Endodermal cell (in vitro differentiated cells): ENCODE results near the gene HOPX. TPM values are rescaled to one million over a fixed set of nuclear protein-coding genes. Genes with fewer than 3 reads are reported as not detected.

ENCODE experiments used
- DNase-seq: peaks from one replicate; pipeline ENCODE4 v3.0.0-alpha.2; 2017
- H3K27ac ChIP-seq: 2 replicates; pipeline ENCODE4 v1.5.1; 2013; ENCODE audit warnings: mild to moderate bottlenecking, low read depth, low read length, moderate library complexity
- H3K27me3 ChIP-seq: 2 replicates; pipeline ENCODE4 v1.6.1; 2013; ENCODE audit warnings: mild to moderate bottlenecking, low read length, moderate library complexity; ENCODE audit not compliant: insufficient read depth, control insufficient read depth, poor library complexity, severe bottlenecking
- H3K36me3 ChIP-seq: 2 replicates; pipeline ENCODE4 v1.7.0; 2013; ENCODE audit warnings: mild to moderate bottlenecking, low read length, moderate library complexity; ENCODE audit not compliant: control insufficient read depth, insufficient read depth
- H3K4me1 ChIP-seq: one replicate; pipeline ENCODE4 v1.7.0; 2013; ENCODE audit warnings: low read length; ENCODE audit not compliant: control insufficient read depth, insufficient read depth
- H3K4me3 ChIP-seq: 2 replicates; pipeline ENCODE4 v1.5.1; 2013; ENCODE audit warnings: mild to moderate bottlenecking, low read length, moderate library complexity
- H3K9ac ChIP-seq: 2 replicates; pipeline ENCODE4 v1.6.1; 2013; ENCODE audit warnings: mild to moderate bottlenecking, low read length, moderate library complexity; ENCODE audit not compliant: poor library complexity, severe bottlenecking; ENCODE audit errors: extremely low read depth
- H3K9me3 ChIP-seq: 2 replicates; pipeline ENCODE4 v1.6.1; 2013; ENCODE audit warnings: mild to moderate bottlenecking, low read length, moderate library complexity; ENCODE audit not compliant: control insufficient read depth
- H3K27ac Mint-ChIP-seq: 2 replicates; pipeline ENCODE4 v1.8.0; 2020; ENCODE audit warnings: mixed read lengths
- H3K27me3 Mint-ChIP-seq: 2 replicates; pipeline ENCODE4 v1.8.0; 2021; ENCODE audit warnings: mild to moderate bottlenecking, mixed read lengths; ENCODE audit not compliant: insufficient read depth
- H3K36me3 Mint-ChIP-seq: 2 replicates; pipeline ENCODE4 v1.8.0; 2020; ENCODE audit warnings: low read depth, mixed read lengths
- H3K4me1 Mint-ChIP-seq: 2 replicates; pipeline ENCODE4 v1.8.0; 2020; ENCODE audit warnings: mixed read lengths
- H3K4me3 Mint-ChIP-seq: 2 replicates; pipeline ENCODE4 v1.8.0; 2020; ENCODE audit warnings: mild to moderate bottlenecking, moderate library complexity, mixed read lengths
- H3K9me3 Mint-ChIP-seq: 2 replicates; pipeline ENCODE4 v1.8.0; 2020; ENCODE audit warnings: mild to moderate bottlenecking, mixed read lengths
- WGBS, 2 experiments: methylation state at CpG; one replicate each; pipeline versions ENCODE4 v1.1.5 to v1.1.7; 2013; ENCODE audit warnings: missing lambda C conversion rate in 2 of 2, mixed read lengths in 1 of 2; ENCODE audit not compliant: insufficient coverage in 1 of 2, insufficient read length in 1 of 2; 5-methylcytosine and 5-hydroxymethylcytosine counted together
- total RNA-seq, 2 donors: library from RNA; stranded (reverse); fragmentation: NEBNext Ultra II Directional in 1 of 2; extraction: Animal tissue kit (Norgen Biotek cat#: 25700) in 1 of 2; gene quantifications; 2 replicates in 1 of 2; 3 replicates in 1 of 2; pipeline ENCODE4 v1.2.1, GENCODE V29; 2021
- TF ChIP-seq, protein P1 (sequence below): fragments of 200-600 bp; sonication (generic); conservative IDR thresholded peaks from 2 replicates; pipeline ENCODE4 v1.5.0; 2021; ENCODE audit warnings: antibody characterized with exemption, mild to moderate bottlenecking

The HOPX gene
- total RNA-seq, 2 donors from 2014 or later: not detected

- DNase-seq: no peak
- Histone ChIP-seq H3K9me3 (peaks cover 3% of the 10 kb centered on the region), H3K27me3 (no peaks in the 10 kb centered on the region), H3K4me3 (no peak overlapping the region), H3K9ac (no peak overlapping the region), H3K36me3 (no peaks in the 10 kb centered on the region), H3K27ac (no peak overlapping the region), H3K4me1 (no peaks in the 10 kb centered on the region)
- peaks cover under 1% of the 10 kb centered on the region for H3K36me3 Mint-ChIP-seq
- H3K27ac Mint-ChIP-seq: no peak overlapping the region
- H3K9me3 Mint-ChIP-seq: peaks cover 7% of the 10 kb centered on the region
- H3K4me3 Mint-ChIP-seq: no peak overlapping the region
- TF ChIP-seq, protein P1, sequence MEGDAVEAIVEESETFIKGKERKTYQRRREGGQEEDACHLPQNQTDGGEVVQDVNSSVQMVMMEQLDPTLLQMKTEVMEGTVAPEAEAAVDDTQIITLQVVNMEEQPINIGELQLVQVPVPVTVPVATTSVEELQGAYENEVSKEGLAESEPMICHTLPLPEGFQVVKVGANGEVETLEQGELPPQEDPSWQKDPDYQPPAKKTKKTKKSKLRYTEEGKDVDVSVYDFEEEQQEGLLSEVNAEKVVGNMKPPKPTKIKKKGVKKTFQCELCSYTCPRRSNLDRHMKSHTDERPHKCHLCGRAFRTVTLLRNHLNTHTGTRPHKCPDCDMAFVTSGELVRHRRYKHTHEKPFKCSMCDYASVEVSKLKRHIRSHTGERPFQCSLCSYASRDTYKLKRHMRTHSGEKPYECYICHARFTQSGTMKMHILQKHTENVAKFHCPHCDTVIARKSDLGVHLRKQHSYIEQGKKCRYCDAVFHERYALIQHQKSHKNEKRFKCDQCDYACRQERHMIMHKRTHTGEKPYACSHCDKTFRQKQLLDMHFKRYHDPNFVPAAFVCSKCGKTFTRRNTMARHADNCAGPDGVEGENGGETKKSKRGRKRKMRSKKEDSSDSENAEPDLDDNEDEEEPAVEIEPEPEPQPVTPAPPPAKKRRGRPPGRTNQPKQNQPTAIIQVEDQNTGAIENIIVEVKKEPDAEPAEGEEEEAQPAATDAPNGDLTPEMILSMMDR: no peak
- 81 to 83% methylated on average over 4 of the region's 4 CpGs for whole genome bisulfite sequencing, 2 experiments
- peaks cover 13% of the 10 kb centered on the region for H3K4me1 Mint-ChIP-seq
- peaks cover 29% of the 10 kb centered on the region for H3K27me3 Mint-ChIP-seq
These were observed 62.4 kb downstream of the HOPX start for GRCh38 chr4:56618734-56619133.

DNA sequence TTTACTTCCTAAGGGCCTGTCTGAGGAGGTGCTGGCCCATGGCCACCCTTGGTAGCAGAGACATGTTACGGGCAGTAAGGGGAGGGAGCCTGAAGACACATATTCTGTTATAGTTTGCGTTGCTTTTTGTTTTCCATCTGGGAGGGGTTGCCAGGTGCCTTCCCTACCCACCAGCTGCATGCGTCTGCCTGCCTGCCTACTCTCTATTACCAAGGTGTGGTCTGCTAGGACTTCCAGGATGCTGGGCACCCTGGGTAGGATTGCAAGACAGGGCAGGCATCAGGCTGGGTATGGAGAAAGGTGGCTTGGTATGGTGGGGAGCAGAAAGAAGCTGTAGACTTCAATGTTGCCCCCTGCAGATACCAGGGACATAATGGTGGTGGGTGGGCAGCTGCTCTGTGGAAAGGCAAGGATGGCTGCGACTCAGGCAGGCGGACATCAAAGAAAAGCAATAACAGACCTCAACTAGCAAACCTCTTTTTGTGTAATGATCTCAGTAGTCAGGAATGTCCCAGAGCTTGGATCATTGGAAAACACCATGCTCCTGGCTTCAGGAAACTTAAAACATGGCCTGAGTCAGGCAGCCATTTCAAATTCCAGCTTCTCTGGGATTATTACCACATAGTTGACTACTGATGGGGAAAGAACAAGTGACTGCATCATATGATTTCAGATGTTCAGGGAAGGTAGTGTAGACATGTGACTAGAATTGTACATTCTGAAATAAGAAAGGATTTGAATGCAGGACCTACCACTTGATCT lies 67.8 kb downstream of the HOPX start:
- no peak overlapping the region for H3K9ac ChIP-seq
- H3K27me3 ChIP-seq: no peaks in the 10 kb centered on the region
- H3K36me3 ChIP-seq: no peaks in the 10 kb centered on the region
- H3K4me1 Mint-ChIP-seq: peaks cover 23% of the 10 kb centered on the region
- H3K9me3 ChIP-seq: no peaks in the 10 kb centered on the region
- no peaks in the 10 kb centered on the region for H3K36me3 Mint-ChIP-seq
- WGBS, 2 experiments: 91 to 100% methylated on average over 3 to 5 of the region's 5 CpGs
- H3K9me3 Mint-ChIP-seq: peaks cover 4% of the 10 kb centered on the region
- no peak overlapping the region for H3K27ac ChIP-seq
- no peak overlapping the region for H3K27ac Mint-ChIP-seq
- H3K4me3 ChIP-seq: no peak overlapping the region
- TF ChIP-seq, protein P1: no peak
- no peak for DNase-seq
- H3K27me3 Mint-ChIP-seq: peaks cover 58% of the 10 kb centered on the region
- H3K4me1 ChIP-seq: no peaks in the 10 kb centered on the region
- H3K4me3 Mint-ChIP-seq: no peak overlapping the region

DNA sequence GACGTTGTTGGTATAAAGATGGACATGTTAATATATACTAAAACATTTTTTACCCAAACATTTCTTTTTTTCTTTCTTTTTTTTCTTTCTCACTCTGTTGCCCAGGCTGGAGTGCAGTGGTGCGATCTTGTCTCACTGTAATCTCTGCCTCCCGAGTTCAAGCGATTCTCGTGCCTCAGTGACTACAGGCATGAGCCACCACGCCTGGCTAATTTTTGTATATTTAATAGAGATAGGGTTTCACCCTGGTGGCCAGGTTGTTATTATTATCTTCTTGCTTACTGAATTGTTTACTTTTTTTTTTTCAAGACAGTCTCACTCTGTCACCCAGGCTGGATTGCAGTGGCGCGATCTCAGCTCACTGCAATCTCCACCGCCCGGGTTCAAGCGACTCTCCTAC lies 68.8 kb downstream of the HOPX start:
- Mint-ChIP-seq H3K9me3 (peaks cover 9% of the 10 kb centered on the region), H3K36me3 (no peaks in the 10 kb centered on the region), H3K4me3 (no peak overlapping the region), H3K27me3 (peaks cover 57% of the 10 kb centered on the region), H3K27ac (no peak overlapping the region), H3K4me1 (peaks cover 28% of the 10 kb centered on the region)
- Histone ChIP-seq H3K36me3 (no peaks in the 10 kb centered on the region), H3K27ac (no peak overlapping the region), H3K27me3 (no peaks in the 10 kb centered on the region), H3K9ac (no peak overlapping the region), H3K4me1 (peaks cover 2% of the 10 kb centered on the region), H3K4me3 (no peak overlapping the region), H3K9me3 (peaks cover 5% of the 10 kb centered on the region)
- WGBS, 2 experiments: 97 to 100% methylated on average over 4 to 10 of the region's 11 CpGs
- DNase-seq: no peak
- TF ChIP-seq, protein P1: no peak
